Nephron progenitor cell (in vitro differentiated cells): Measurements from ENCODE around the gene SPAG6.

Source experiments
- DNase-seq: peaks from one replicate; pipeline ENCODE4 v3.0.0; 2021
- H3K27ac Mint-ChIP-seq: 2 replicates; pipeline ENCODE4 v1.8.0; 2021; ENCODE audit warnings: mild to moderate bottlenecking, moderate library complexity, mixed read lengths
- H3K27me3 Mint-ChIP-seq: 2 replicates; pipeline ENCODE4 v1.8.0; 2021; ENCODE audit warnings: mild to moderate bottlenecking, low read depth, mixed read lengths; ENCODE audit not compliant: poor library complexity
- H3K36me3 Mint-ChIP-seq: 2 replicates; pipeline ENCODE4 v1.8.0; 2021; ENCODE audit warnings: low read depth, mixed read lengths
- H3K4me1 Mint-ChIP-seq: 2 replicates; pipeline ENCODE4 v1.8.0; 2021; ENCODE audit warnings: mixed read lengths
- H3K4me3 Mint-ChIP-seq: 2 replicates; pipeline ENCODE4 v1.8.0; 2021; ENCODE audit warnings: mild to moderate bottlenecking, moderate library complexity, mixed read lengths
- H3K9me3 Mint-ChIP-seq: 2 replicates; pipeline ENCODE4 v1.8.0; 2021; ENCODE audit warnings: mild to moderate bottlenecking, moderate library complexity, mixed read lengths
- TF ChIP-seq, protein P1 (sequence below): fragments of 200-600 bp; sonication (generic); IDR thresholded peaks from 2 replicates; pipeline ENCODE4 v1.5.0; 2021; ENCODE audit warnings: antibody characterized with exemption

Gene SPAG6

DNA sequence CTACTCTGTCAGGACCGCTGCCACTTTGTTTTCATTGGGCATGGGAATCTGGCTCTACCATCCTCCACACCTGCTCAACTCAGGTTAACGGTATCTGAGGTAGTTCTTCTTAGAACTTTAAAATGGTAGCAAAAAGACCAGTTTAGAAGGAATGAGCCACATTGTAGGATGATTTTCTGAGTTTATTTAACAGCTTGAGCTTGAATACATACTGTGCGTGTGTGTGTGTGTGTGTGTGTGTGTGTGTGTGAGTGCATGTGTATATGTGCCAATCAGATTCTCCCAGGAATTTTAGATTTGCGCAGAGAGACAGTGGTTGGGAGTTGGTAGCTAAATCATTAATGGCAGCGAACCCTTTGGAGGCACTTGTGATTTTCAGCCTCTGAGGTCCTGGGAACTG is 81.4 kb downstream of the SPAG6 start:
- H3K4me3 Mint-ChIP-seq, result peak overlapping the region; percentile 63
- H3K36me3 Mint-ChIP-seq, result peaks cover 5% of the 10 kb centered on the region
- no peaks in the 10 kb centered on the region for H3K27me3 Mint-ChIP-seq
- no peak for DNase-seq
- TF ChIP-seq, protein P1, sequence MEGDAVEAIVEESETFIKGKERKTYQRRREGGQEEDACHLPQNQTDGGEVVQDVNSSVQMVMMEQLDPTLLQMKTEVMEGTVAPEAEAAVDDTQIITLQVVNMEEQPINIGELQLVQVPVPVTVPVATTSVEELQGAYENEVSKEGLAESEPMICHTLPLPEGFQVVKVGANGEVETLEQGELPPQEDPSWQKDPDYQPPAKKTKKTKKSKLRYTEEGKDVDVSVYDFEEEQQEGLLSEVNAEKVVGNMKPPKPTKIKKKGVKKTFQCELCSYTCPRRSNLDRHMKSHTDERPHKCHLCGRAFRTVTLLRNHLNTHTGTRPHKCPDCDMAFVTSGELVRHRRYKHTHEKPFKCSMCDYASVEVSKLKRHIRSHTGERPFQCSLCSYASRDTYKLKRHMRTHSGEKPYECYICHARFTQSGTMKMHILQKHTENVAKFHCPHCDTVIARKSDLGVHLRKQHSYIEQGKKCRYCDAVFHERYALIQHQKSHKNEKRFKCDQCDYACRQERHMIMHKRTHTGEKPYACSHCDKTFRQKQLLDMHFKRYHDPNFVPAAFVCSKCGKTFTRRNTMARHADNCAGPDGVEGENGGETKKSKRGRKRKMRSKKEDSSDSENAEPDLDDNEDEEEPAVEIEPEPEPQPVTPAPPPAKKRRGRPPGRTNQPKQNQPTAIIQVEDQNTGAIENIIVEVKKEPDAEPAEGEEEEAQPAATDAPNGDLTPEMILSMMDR, result no peak
- peaks cover 11% of the 10 kb centered on the region for H3K9me3 Mint-ChIP-seq
- peaks cover 59% of the 10 kb centered on the region for H3K4me1 Mint-ChIP-seq
- H3K27ac Mint-ChIP-seq, result peak overlapping the region; percentile 99

DNA sequence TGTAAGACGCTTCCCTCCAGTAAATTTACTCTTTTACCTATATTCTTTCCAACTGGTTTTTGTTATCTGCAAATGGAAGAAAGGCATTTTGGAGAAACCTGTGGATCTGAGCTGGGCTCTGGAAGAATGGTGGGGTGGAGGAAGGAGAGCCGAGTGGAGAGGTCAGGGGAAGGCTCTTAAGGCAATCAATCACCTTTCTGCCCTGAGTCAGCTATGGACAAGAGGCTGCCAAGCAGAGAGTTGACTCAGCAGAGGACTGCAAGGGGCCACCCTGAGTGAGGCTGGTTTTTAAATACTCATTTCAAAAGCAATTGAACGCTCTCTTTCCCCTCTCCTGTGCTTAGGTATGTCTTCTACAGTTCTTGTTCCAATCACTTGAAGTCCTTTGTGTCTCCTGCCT is 81.8 kb downstream of the SPAG6 start:
- H3K4me1 Mint-ChIP-seq, result peaks cover 59% of the 10 kb centered on the region
- peaks cover 5% of the 10 kb centered on the region for H3K36me3 Mint-ChIP-seq
- DNase-seq, result peak; percentile 38
- TF ChIP-seq, protein P1, result no peak
- peak overlapping the region; percentile 99 for H3K27ac Mint-ChIP-seq
- H3K27me3 Mint-ChIP-seq, result no peaks in the 10 kb centered on the region
- peak overlapping the region; percentile 63 for H3K4me3 Mint-ChIP-seq
- H3K9me3 Mint-ChIP-seq, result peaks cover 7% of the 10 kb centered on the region

DNA sequence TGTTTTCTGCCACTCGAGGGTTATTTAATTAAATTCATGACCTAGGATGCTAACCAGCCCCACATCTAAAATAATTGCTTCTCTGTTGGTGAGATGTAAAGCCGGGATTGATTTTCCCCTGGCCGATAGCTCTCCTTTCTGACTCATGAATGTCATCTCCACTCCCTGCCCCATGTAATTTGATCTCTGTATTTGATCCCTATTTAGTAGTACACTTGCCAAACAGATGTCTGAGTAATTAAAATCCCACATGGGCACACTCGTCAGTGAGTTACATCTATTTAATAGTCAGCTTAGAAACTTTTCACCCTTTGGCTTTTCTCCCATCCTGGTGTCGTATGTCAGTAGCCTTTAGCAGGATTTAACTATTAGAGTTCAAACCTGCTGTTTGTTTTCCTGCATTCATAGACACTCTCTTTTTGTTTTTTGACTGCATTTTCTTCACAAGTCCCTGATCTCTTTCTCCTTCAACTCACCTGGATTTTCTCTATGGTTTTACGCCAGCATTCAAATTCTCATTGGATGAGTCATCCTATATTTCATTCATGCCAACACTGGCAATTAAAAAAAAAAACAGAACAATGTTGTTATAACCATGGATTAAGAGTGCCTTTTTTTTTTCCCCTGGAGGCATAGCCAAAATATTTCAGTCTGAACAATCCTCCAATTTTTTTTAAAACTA is 82.7 kb downstream of the SPAG6 start:
- peak overlapping the region; percentile 63 for H3K4me3 Mint-ChIP-seq
- H3K27ac Mint-ChIP-seq, result peak overlapping the region; percentile 99
- H3K9me3 Mint-ChIP-seq, result no peaks in the 10 kb centered on the region
- DNase-seq, result no peak
- peaks cover 59% of the 10 kb centered on the region for H3K4me1 Mint-ChIP-seq
- H3K27me3 Mint-ChIP-seq, result no peaks in the 10 kb centered on the region
- TF ChIP-seq, protein P1, result no peak
- no peaks in the 10 kb centered on the region for H3K36me3 Mint-ChIP-seq

DNA sequence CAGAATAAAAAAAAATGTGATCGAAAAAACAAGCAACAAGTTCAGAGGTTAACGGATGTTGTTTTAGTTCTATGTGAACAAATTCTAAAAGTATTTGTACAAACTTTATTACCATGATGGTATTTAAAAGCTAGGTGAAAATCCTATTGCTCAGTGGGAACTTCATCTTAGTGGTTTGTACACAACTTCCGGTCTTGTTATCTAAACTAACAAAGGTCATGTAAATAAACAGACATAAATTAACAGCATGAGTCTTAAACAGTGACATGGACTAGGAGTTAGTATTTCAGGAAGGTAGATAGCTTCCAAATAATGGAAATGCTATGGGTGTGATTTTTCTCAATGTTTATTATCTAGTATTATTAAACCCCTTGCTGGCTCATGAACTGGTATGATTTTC is 83.8 kb downstream of the SPAG6 start:
- H3K27me3 Mint-ChIP-seq, result no peaks in the 10 kb centered on the region
- peaks cover 64% of the 10 kb centered on the region for H3K4me1 Mint-ChIP-seq
- TF ChIP-seq, protein P1, result no peak
- peak overlapping the region; percentile 90 for H3K27ac Mint-ChIP-seq
- peak overlapping the region; percentile 55 for H3K4me3 Mint-ChIP-seq
- no peaks in the 10 kb centered on the region for H3K9me3 Mint-ChIP-seq
- no peaks in the 10 kb centered on the region for H3K36me3 Mint-ChIP-seq
- no peak for DNase-seq

DNA sequence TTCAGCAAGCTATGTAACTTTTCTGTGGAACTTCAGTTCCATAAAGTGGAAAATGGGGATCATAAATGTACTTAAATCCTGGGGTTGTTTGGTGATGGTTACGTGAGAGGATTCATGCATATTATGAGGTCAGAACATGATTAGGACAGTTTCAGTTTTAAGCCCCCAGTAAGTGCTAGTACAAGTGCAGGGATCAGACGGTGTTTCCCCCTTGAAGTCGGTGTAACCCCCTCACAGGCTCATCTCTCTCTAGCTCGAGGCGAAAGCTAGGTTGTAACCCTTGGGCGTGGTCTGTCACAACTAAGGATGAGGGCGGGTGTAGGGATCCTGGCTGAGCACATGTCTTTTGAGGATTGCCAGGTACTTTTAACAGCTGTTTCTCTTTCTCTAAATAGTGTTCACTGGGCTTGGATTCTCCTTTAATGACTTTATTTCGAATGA is 84.7 kb downstream of the SPAG6 start:
- Mint-ChIP-seq H3K9me3 (no peaks in the 10 kb centered on the region), H3K4me3 (peak overlapping the region; percentile 55), H3K27ac (peak overlapping the region; percentile 90), H3K27me3 (no peaks in the 10 kb centered on the region), H3K36me3 (no peaks in the 10 kb centered on the region), H3K4me1 (peaks cover 72% of the 10 kb centered on the region)
- DNase-seq, result no peak
- TF ChIP-seq, protein P1, result no peak

DNA sequence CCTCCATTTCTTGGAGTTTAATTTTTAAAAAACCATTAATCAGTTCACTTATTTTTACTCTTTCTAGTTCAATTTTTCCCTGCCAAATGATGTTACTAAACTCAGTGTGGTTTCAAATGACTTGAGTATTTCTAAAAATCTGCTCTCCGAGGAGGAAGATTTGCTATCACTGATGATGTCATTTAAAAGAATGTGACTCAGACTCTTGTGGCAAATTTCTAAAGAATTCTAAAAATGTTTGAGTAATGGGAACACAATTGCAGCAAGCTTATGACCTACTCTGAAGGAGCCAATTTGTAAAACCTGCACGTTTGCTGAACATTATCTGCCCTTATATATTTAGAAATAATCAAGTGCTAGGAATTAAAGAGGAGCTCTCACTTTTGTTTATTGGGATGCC is 88.6 kb downstream of the SPAG6 start:
- no peak for DNase-seq
- TF ChIP-seq, protein P1, result no peak
- Mint-ChIP-seq H3K4me3 (no peak overlapping the region), H3K36me3 (no peaks in the 10 kb centered on the region), H3K27ac (peak overlapping the region; percentile 71), H3K27me3 (peaks cover 4% of the 10 kb centered on the region), H3K4me1 (peaks cover 66% of the 10 kb centered on the region), H3K9me3 (no peaks in the 10 kb centered on the region)
